ENCODE results near the gene PROC. TPM values are rescaled to one million over a fixed set of nuclear protein-coding genes. Genes with fewer than 3 reads are reported as not detected.

Gene PROC
- total and polyA plus RNA-seq, 9 of the 15 experiments (the other 6 are each of a cell fraction or from before 2014, with no cell fraction given) = not detected

DNA sequence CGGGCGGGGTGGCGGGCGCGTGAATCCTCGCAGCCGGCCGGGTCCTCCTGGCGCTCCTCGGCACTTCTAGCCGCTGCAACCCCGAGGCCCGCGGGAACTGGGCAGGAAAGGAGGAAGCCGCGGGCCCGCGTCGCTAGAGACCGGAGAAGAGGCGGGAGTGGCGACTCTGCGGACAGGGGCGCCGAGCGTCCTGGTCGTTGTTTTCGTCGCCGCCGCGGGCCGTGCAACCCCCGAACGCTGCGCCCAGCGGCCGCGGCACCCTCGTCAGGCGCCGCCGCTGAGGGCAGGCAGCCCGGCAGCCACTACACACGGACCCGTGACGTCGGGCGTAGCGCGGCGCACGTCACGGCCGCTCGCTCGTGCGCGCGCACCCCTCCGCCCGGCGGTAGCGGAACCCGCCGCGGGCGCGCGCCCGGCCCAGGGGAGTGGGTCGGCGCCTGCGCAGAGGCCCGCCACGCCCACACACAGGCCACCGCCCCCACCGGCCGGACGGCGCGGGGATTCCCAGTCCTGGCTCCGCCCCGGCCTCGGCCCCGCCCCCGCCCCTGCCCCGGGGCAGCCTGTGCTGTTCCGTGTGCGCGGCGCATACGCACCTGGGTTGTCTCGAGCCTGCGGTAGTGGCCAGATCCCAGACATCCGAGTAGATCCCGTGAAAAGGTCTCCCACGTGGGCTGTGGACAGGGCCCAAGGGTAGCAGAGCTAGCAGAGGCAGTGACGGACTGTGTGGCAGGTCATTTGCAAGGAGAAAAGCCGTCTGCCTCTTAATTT lies 30.4 kb upstream of the PROC start, which contains the start of gene MAP3K2 (continued):
- TF ChIP-seq, protein P1, sequence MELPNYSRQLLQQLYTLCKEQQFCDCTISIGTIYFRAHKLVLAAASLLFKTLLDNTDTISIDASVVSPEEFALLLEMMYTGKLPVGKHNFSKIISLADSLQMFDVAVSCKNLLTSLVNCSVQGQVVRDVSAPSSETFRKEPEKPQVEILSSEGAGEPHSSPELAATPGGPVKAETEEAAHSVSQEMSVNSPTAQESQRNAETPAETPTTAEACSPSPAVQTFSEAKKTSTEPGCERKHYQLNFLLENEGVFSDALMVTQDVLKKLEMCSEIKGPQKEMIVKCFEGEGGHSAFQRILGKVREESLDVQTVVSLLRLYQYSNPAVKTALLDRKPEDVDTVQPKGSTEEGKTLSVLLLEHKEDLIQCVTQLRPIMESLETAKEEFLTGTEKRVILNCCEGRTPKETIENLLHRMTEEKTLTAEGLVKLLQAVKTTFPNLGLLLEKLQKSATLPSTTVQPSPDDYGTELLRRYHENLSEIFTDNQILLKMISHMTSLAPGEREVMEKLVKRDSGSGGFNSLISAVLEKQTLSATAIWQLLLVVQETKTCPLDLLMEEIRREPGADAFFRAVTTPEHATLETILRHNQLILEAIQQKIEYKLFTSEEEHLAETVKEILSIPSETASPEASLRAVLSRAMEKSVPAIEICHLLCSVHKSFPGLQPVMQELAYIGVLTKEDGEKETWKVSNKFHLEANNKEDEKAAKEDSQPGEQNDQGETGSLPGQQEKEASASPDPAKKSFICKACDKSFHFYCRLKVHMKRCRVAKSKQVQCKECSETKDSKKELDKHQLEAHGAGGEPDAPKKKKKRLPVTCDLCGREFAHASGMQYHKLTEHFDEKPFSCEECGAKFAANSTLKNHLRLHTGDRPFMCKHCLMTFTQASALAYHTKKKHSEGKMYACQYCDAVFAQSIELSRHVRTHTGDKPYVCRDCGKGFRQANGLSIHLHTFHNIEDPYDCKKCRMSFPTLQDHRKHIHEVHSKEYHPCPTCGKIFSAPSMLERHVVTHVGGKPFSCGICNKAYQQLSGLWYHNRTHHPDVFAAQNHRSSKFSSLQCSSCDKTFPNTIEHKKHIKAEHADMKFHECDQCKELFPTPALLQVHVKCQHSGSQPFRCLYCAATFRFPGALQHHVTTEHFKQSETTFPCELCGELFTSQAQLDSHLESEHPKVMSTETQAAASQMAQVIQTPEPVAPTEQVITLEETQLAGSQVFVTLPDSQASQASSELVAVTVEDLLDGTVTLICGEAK (IDR thresholded peaks at IDR 0.05) = 0 out of 2 replicates have a peak, but pooled peaks have one; percentile 11
- TF ChIP-seq, protein P1 (CRISPR knock-in tag; IDR thresholded peaks at IDR 0.05) = no peak
- TF ChIP-seq RFX1 (IDR thresholded peaks at IDR 0.05) (no peak), ZNF583 (CRISPR knock-in tag; IDR thresholded peaks at IDR 0.05) (no peak), L3MBTL2 (IDR thresholded peaks at IDR 0.05) (peak; percentile 82), CCNT2 (IDR thresholded peaks at IDR 0.05; ENCODE audit: borderline replicate concordance, extremely low read depth, insufficient read length, low read depth, low read length) (peak; percentile 58), ZNF75A (CRISPR knock-in tag; IDR thresholded peaks at IDR 0.05) (no peak), HMGN3 (IDR thresholded peaks at IDR 0.05; ENCODE audit: borderline replicate concordance, extremely low read depth, insufficient read length, low read depth, low read length) (peak; percentile 64), EP400 (IDR thresholded peaks at IDR 0.05) (peak; percentile 53; the same call in 1 of the 2 replicates), ZNF764 (CRISPR knock-in tag; IDR thresholded peaks at IDR 0.05; ENCODE audit: low read depth) (no peak), ZNF785 (CRISPR knock-in tag; IDR thresholded peaks at IDR 0.05) (no peak), GTF2F1 (IDR thresholded peaks at IDR 0.05; ENCODE audit: low read depth, low read length) (no peak), CHD4 (IDR thresholded peaks at IDR 0.05; ENCODE audit: insufficient read depth, insufficient replicate concordance, low read depth, low read length, poor library complexity, severe bottlenecking) (no peak)
- TF ChIP-seq, protein P2, sequence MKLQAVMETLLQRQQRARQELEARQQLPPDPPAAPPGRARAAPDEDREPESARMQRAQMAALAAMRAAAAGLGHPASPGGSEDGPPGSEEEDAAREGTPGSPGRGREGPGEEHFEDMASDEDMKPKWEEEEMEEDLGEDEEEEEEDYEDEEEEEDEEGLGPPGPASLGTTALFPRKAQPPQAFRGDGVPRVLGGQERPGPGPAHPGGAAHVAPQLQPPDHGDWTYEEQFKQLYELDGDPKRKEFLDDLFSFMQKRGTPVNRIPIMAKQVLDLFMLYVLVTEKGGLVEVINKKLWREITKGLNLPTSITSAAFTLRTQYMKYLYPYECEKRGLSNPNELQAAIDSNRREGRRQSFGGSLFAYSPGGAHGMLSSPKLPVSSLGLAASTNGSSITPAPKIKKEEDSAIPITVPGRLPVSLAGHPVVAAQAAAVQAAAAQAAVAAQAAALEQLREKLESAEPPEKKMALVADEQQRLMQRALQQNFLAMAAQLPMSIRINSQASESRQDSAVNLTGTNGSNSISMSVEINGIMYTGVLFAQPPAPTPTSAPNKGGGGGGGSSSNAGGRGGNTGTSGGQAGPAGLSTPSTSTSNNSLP (IDR thresholded peaks at IDR 0.05; ENCODE audit: borderline replicate concordance, low read depth, low read length) = no peak
- TF ChIP-seq, protein P3, sequence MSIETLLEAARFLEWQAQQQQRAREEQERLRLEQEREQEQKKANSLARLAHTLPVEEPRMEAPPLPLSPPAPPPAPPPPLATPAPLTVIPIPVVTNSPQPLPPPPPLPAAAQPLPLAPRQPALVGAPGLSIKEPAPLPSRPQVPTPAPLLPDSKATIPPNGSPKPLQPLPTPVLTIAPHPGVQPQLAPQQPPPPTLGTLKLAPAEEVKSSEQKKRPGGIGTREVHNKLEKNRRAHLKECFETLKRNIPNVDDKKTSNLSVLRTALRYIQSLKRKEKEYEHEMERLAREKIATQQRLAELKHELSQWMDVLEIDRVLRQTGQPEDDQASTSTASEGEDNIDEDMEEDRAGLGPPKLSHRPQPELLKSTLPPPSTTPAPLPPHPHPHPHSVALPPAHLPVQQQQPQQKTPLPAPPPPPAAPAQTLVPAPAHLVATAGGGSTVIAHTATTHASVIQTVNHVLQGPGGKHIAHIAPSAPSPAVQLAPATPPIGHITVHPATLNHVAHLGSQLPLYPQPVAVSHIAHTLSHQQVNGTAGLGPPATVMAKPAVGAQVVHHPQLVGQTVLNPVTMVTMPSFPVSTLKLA (conservative IDR thresholded peaks at IDR 0.05) = peak; percentile 55 to 66; a peak in 3 of 4 replicates
